ENCODE measurements around the gene CCDC8. TPM values are rescaled to one million over a fixed set of nuclear protein-coding genes. Genes with fewer than 3 reads are reported as not detected.
"Not testable (repeated sequence)": the region's sequence is repeated elsewhere in the genome, so short reads cannot be mapped to it uniquely, and the experiment has no call there.

The CCDC8 gene
- total RNA-seq, 2 experiments from 2014 or later: not detected

DNA sequence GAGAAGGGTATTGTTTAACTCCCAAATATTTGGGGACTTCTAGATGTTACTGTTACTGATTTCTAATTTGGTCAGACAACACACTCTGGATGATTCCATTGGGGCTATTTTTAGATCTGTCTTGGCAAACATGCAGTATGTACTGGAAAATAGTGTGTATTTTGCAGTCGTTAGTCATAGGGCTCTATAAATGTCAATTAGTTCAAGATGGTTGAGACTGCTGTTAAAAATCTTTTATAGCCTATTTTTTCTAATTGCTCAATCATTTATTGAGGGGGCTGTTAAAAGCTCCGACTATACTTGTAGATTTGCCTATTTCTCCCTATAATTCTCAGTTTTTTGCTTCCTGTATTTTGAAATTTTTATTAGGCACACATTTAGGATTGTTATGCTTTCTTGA lies 35.1 kb downstream of the CCDC8 start:
- CTCF ChIA-PET: no interaction called here

GRCh38 chr19:46376241-46377153 lies 36.9 kb downstream of the CCDC8 start:
- intact Hi-C loops (cut with DNase I, micrococcal nuclease): no loop called here
- H3K4me3 ChIP-seq (ENCODE audit: low read length): no peak overlapping the region
- H3K9me3 Mint-ChIP-seq: no peaks in the 10 kb centered on the region
- peaks cover 19% of the 10 kb centered on the region for H3K4me1 ChIP-seq (ENCODE audit: insufficient read depth, low read length)
- no peaks in the 10 kb centered on the region for H3K27me3 Mint-ChIP-seq
- H3K27ac Mint-ChIP-seq: no peak overlapping the region
- H3K4me3 Mint-ChIP-seq: no peak overlapping the region
- DNase-seq (peak in 1 of 14 experiments; percentile 27), ATAC-seq (ENCODE audit: poor library complexity) (no peak)
- TF ChIP-seq, protein P1, sequence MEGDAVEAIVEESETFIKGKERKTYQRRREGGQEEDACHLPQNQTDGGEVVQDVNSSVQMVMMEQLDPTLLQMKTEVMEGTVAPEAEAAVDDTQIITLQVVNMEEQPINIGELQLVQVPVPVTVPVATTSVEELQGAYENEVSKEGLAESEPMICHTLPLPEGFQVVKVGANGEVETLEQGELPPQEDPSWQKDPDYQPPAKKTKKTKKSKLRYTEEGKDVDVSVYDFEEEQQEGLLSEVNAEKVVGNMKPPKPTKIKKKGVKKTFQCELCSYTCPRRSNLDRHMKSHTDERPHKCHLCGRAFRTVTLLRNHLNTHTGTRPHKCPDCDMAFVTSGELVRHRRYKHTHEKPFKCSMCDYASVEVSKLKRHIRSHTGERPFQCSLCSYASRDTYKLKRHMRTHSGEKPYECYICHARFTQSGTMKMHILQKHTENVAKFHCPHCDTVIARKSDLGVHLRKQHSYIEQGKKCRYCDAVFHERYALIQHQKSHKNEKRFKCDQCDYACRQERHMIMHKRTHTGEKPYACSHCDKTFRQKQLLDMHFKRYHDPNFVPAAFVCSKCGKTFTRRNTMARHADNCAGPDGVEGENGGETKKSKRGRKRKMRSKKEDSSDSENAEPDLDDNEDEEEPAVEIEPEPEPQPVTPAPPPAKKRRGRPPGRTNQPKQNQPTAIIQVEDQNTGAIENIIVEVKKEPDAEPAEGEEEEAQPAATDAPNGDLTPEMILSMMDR (IDR thresholded peaks at IDR 0.05): no peak
- CTCF ChIA-PET: interaction anchor here (1.0 kb wide), 1 partner anchor 26 kb away, joined by 3 read pairs; no protein-coding TSS in a partner anchor
- POLR2A ChIA-PET: no interaction called here
- no peak overlapping the region for H3K27ac ChIP-seq (ENCODE audit: low read depth in 1 of 2, low read length in 2 of 2)
- no peaks in the 10 kb centered on the region for H3K27me3 ChIP-seq (ENCODE audit: control insufficient read depth in 1 of 2, insufficient read depth in 2 of 2, low read length in 2 of 2)
- H3K9me3 ChIP-seq (ENCODE audit: control insufficient read depth in 1 of 2, insufficient read depth in 1 of 2, low read length in 2 of 2): no peaks in the 10 kb centered on the region
- peaks cover 58% of the 10 kb centered on the region for H3K36me3 ChIP-seq (ENCODE audit: insufficient read depth, low read length)
- H3K36me3 Mint-ChIP-seq (ENCODE audit: low read depth): peaks cover 58% of the 10 kb centered on the region
- H3K4me1 Mint-ChIP-seq (ENCODE audit: low read depth): peaks cover 21% of the 10 kb centered on the region

More for the DNA sequence above, 35.1 kb downstream of the CCDC8 start:
- Mint-ChIP-seq H3K36me3 (ENCODE audit: low read depth) (peaks cover 69% of the 10 kb centered on the region), H3K9me3 (no peaks in the 10 kb centered on the region), H3K27me3 (no peaks in the 10 kb centered on the region), H3K4me3 (no peak overlapping the region), H3K4me1 (ENCODE audit: low read depth) (peaks cover 7% of the 10 kb centered on the region), H3K27ac (no peak overlapping the region)
- H3K27me3 ChIP-seq (ENCODE audit: control insufficient read depth in 1 of 2, insufficient read depth in 2 of 2, low read length in 2 of 2): no peaks in the 10 kb centered on the region
- DNase-seq (no peak), ATAC-seq (ENCODE audit: poor library complexity) (no peak)
- peaks cover 5% of the 10 kb centered on the region for H3K4me1 ChIP-seq (ENCODE audit: insufficient read depth, low read length)
- peaks cover 70% of the 10 kb centered on the region for H3K36me3 ChIP-seq (ENCODE audit: insufficient read depth, low read length)
- POLR2A ChIA-PET: no interaction called here
- TF ChIP-seq, protein P1 (IDR thresholded peaks at IDR 0.05): no peak
- H3K27ac ChIP-seq (ENCODE audit: low read depth in 1 of 2, low read length in 2 of 2): no peak overlapping the region
- H3K9me3 ChIP-seq (ENCODE audit: control insufficient read depth in 1 of 2, insufficient read depth in 1 of 2, low read length in 2 of 2): no peaks in the 10 kb centered on the region
- H3K4me3 ChIP-seq (ENCODE audit: low read length): no peak overlapping the region
- intact Hi-C loops (cut with DNase I, micrococcal nuclease): no loop called here

GRCh38 chr19:46375476-46376067 lies 37.8 kb downstream of the CCDC8 start:
- H3K27ac Mint-ChIP-seq; POLR2A ChIA-PET; CTCF ChIA-PET; H3K9me3 ChIP-seq (ENCODE audit: control insufficient read depth in 1 of 2, insufficient read depth in 1 of 2, low read length in 2 of 2); ATAC-seq (ENCODE audit: poor library complexity); H3K4me3 Mint-ChIP-seq; H3K27ac ChIP-seq (ENCODE audit: low read depth in 1 of 2, low read length in 2 of 2); H3K9me3 Mint-ChIP-seq; H3K27me3 Mint-ChIP-seq; intact Hi-C loops (cut with DNase I, micrococcal nuclease); H3K27me3 ChIP-seq (ENCODE audit: control insufficient read depth in 1 of 2, insufficient read depth in 2 of 2, low read length in 2 of 2); H3K4me3 ChIP-seq (ENCODE audit: low read length); DNase-seq: not testable (repeated sequence)
- H3K4me1 ChIP-seq (ENCODE audit: insufficient read depth, low read length): peaks cover 26% of the 10 kb centered on the region
- Mint-ChIP-seq H3K36me3 (ENCODE audit: low read depth) (peaks cover 55% of the 10 kb centered on the region), H3K4me1 (ENCODE audit: low read depth) (peaks cover 27% of the 10 kb centered on the region)
- H3K36me3 ChIP-seq (ENCODE audit: insufficient read depth, low read length): peaks cover 57% of the 10 kb centered on the region
